Stimulated activated CD8-positive, alpha-beta memory T cell treated with anti-CD3 and anti-CD28 coated beads, Interleukin-4, amount 100 ng/mL, for 4 hours (primary cell): ENCODE data around the gene SEC31A.
"Not testable (repeated sequence)": the region's sequence is repeated elsewhere in the genome, so short reads cannot be mapped to it uniquely, and the experiment has no call there.

Experiments
- DNase-seq, 2 donors: peaks; one replicate each; pipeline ENCODE4 v3.0.0-alpha.2; 2020; ENCODE audit warnings: low read depth in 2 of 2, low spot score in 1 of 2

SEC31A gene

GRCh38 chr4:82850684-82851083, 40.3 kb downstream of the SEC31A start:
- DNase-seq = no peak

- no peak for DNase-seq
Measured at GRCh38 chr4:82848706-82849105, 42.2 kb downstream of the SEC31A start.

- no peak for DNase-seq
Measured at GRCh38 chr4:82842593-82842992, 48.4 kb downstream of the SEC31A start.

- no peak for DNase-seq
Measured at GRCh38 chr4:82839624-82840023, 51.3 kb downstream of the SEC31A start.

- no peak for DNase-seq
Measured at GRCh38 chr4:82833696-82834313, 57.1 kb downstream of the SEC31A start.

- DNase-seq = not testable (repeated sequence)
Measured at GRCh38 chr4:82833060-82833459, 57.9 kb downstream of the SEC31A start.

GRCh38 chr4:82825425-82825824, 65.5 kb downstream of the SEC31A start:
- DNase-seq = no peak

GRCh38 chr4:82823062-82823461, 67.9 kb downstream of the SEC31A start:
- DNase-seq = no peak

- DNase-seq = no peak
Measured at GRCh38 chr4:82820689-82821088, 70.3 kb downstream of the SEC31A start.

- no peak for DNase-seq
Measured at GRCh38 chr4:82818664-82819662, 72.0 kb downstream of the SEC31A start.

GRCh38 chr4:82816874-82817273, 74.1 kb downstream of the SEC31A start:
- not testable (repeated sequence) for DNase-seq

- no peak for DNase-seq
Measured at GRCh38 chr4:82814034-82814433, 76.9 kb downstream of the SEC31A start.

GRCh38 chr4:82811838-82812341, 79.1 kb downstream of the SEC31A start:
- no peak for DNase-seq

- DNase-seq = no peak
Measured at GRCh38 chr4:82811392-82811791, 79.6 kb downstream of the SEC31A start.

- no peak for DNase-seq
Measured at GRCh38 chr4:82810176-82810575, 80.8 kb downstream of the SEC31A start.

GRCh38 chr4:82809619-82810018, 81.3 kb downstream of the SEC31A start:
- no peak for DNase-seq

- DNase-seq = no peak
Measured at GRCh38 chr4:82803746-82804145, 87.2 kb downstream of the SEC31A start.

GRCh38 chr4:82802911-82803310, 88.0 kb downstream of the SEC31A start:
- DNase-seq = no peak

GRCh38 chr4:82801910-82802521, 88.9 kb downstream of the SEC31A start:
- no peak for DNase-seq

GRCh38 chr4:82799006-82799881, 91.7 kb downstream of the SEC31A start:
- no peak for DNase-seq
